Measurements from ENCODE around the gene DMXL1.

The DMXL1 gene

GRCh38 chr5:119270121-119270565, 199.3 kb downstream of the DMXL1 start (continued):
- TF ChIP-seq ZNF639 (tag by site-specific recombination; IDR thresholded peaks at IDR 0.05) (peak; percentile 91), ZNF24 (tag by site-specific recombination; IDR thresholded peaks at IDR 0.05) (peak; percentile 61; the same call in 1 of the 2 replicates), ZNF341 (tag by site-specific recombination; IDR thresholded peaks at IDR 0.05; ENCODE audit: low read depth) (no peak), SP3 (tag by site-specific recombination; IDR thresholded peaks at IDR 0.05) (peak; percentile 37; the same call in 1 of the 2 replicates), TCF7L2 (IDR thresholded peaks at IDR 0.05; ENCODE audit: borderline replicate concordance, low read depth, low read length) (peak; percentile 67), ZNF621 (tag by site-specific recombination; IDR thresholded peaks at IDR 0.05) (no peak), ZNF366 (tag by site-specific recombination; conservative IDR thresholded peaks at IDR 0.05) (peak; percentile 97), SP7 (tag by site-specific recombination; IDR thresholded peaks at IDR 0.05) (peak; percentile 100), KLF10 (tag by site-specific recombination; IDR thresholded peaks at IDR 0.05) (peak; percentile 78), PRDM10 (tag by site-specific recombination; IDR thresholded peaks at IDR 0.05) (0 out of 2 replicates have a peak, but pooled peaks have one; percentile 8), ZNF324 (tag by site-specific recombination; IDR thresholded peaks at IDR 0.05) (peak; percentile 72; the same call in 1 of the 2 replicates), OSR2 (tag by site-specific recombination; IDR thresholded peaks at IDR 0.05) (peak; percentile 98), WT1 (tag by site-specific recombination; IDR thresholded peaks at IDR 0.05) (peak; percentile 93), ZSCAN30 (tag by site-specific recombination; IDR thresholded peaks at IDR 0.05) (peak; percentile 51; the same call in 1 of the 2 replicates), ZNF692 (tag by site-specific recombination; IDR thresholded peaks at IDR 0.05) (peak; percentile 76), ZNF561 (tag by site-specific recombination; IDR thresholded peaks at IDR 0.05; ENCODE audit: borderline replicate concordance) (peak; percentile 44; the same call in 1 of the 2 replicates), KLF17 (tag by site-specific recombination; IDR thresholded peaks at IDR 0.05) (peak; percentile 70), KLF9 (tag by site-specific recombination; IDR thresholded peaks at IDR 0.05; ENCODE audit: low read depth) (no peak), KLF8 (tag by site-specific recombination; IDR thresholded peaks at IDR 0.05) (peak; percentile 91), ZNF629 (tag by site-specific recombination; IDR thresholded peaks at IDR 0.05) (peak; percentile 93), ZNF394 (tag by site-specific recombination; IDR thresholded peaks at IDR 0.05; ENCODE audit: borderline replicate concordance) (peak; percentile 47; the same call in 1 of the 2 replicates), ZSCAN23 (tag by site-specific recombination; IDR thresholded peaks at IDR 0.05) (peak; percentile 95), INSM2 (tag by site-specific recombination; IDR thresholded peaks at IDR 0.05) (peak; percentile 94), ZNF140 (tag by site-specific recombination; IDR thresholded peaks at IDR 0.05) (no peak)
- TF ChIP-seq, protein P1, sequence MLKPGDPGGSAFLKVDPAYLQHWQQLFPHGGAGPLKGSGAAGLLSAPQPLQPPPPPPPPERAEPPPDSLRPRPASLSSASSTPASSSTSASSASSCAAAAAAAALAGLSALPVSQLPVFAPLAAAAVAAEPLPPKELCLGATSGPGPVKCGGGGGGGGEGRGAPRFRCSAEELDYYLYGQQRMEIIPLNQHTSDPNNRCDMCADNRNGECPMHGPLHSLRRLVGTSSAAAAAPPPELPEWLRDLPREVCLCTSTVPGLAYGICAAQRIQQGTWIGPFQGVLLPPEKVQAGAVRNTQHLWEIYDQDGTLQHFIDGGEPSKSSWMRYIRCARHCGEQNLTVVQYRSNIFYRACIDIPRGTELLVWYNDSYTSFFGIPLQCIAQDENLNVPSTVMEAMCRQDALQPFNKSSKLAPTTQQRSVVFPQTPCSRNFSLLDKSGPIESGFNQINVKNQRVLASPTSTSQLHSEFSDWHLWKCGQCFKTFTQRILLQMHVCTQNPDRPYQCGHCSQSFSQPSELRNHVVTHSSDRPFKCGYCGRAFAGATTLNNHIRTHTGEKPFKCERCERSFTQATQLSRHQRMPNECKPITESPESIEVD (tag by site-specific recombination; IDR thresholded peaks at IDR 0.05), result peak; percentile 97
- TF ChIP-seq, protein P2, sequence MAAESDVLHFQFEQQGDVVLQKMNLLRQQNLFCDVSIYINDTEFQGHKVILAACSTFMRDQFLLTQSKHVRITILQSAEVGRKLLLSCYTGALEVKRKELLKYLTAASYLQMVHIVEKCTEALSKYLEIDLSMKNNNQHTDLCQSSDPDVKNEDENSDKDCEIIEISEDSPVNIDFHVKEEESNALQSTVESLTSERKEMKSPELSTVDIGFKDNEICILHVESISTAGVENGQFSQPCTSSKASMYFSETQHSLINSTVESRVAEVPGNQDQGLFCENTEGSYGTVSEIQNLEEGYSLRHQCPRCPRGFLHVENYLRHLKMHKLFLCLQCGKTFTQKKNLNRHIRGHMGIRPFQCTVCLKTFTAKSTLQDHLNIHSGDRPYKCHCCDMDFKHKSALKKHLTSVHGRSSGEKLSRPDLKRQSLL (tag by site-specific recombination; IDR thresholded peaks at IDR 0.05), result 0 out of 2 replicates have a peak, but pooled peaks have one; percentile 25

All from HEK293 (cell line).